GM18498 (cell line): ENCODE data around the gene ADGRF3.
"Not testable (repeated sequence)": the region's sequence is repeated elsewhere in the genome, so short reads cannot be mapped to it uniquely, and the experiment has no call there.

Experiments used
- ATAC-seq: cut with Tn5 transposase; IDR thresholded peaks from one replicate; pipeline ENCODE4 v1.9.1; 2021; ENCODE audit warnings: mild to moderate bottlenecking, moderate library complexity; ENCODE audit not compliant: unreplicated experiment

The ADGRF3 gene, protein sequence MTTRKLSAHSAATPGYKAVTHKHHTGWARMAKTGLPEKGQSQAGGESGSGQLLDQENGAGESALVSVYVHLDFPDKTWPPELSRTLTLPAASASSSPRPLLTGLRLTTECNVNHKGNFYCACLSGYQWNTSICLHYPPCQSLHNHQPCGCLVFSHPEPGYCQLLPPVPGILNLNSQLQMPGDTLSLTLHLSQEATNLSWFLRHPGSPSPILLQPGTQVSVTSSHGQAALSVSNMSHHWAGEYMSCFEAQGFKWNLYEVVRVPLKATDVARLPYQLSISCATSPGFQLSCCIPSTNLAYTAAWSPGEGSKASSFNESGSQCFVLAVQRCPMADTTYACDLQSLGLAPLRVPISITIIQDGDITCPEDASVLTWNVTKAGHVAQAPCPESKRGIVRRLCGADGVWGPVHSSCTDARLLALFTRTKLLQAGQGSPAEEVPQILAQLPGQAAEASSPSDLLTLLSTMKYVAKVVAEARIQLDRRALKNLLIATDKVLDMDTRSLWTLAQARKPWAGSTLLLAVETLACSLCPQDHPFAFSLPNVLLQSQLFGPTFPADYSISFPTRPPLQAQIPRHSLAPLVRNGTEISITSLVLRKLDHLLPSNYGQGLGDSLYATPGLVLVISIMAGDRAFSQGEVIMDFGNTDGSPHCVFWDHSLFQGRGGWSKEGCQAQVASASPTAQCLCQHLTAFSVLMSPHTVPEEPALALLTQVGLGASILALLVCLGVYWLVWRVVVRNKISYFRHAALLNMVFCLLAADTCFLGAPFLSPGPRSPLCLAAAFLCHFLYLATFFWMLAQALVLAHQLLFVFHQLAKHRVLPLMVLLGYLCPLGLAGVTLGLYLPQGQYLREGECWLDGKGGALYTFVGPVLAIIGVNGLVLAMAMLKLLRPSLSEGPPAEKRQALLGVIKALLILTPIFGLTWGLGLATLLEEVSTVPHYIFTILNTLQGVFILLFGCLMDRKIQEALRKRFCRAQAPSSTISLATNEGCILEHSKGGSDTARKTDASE

DNA sequence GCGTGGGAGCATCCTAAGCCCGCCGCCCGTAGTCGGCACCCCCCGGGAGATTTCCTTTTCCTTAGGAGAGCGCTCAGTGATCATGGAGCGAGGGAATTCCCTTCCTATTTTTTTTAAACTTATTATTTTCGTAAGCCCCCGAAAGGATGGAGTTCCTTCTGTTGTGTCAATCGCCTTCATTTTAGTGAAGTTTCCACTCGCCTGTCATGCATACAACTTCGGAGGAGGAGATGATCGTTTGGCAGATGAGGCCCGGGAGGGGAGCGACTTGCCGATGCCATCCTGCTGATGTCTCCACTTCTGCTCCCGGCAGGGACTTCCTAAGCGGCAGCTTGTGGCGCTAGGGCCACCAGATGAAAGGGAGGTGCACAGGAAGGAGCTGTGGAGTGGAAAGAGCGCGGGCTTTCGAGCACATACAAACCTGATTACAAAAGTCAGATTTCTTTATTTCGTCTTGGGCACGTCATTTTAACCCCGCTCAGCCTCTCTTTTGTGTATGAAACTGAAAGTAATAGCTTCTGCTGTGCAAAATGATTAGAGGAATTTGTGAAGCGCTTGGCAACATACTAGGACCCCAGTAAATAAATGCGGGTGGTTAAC, at the start of gene ADGRF3:
ADGRF3 (minus strand) TSS at position 336 of the 600 bp plus-strand sequence. CDS start 555 bp downstream, outside the sequence.
- ATAC-seq: no peak

DNA sequence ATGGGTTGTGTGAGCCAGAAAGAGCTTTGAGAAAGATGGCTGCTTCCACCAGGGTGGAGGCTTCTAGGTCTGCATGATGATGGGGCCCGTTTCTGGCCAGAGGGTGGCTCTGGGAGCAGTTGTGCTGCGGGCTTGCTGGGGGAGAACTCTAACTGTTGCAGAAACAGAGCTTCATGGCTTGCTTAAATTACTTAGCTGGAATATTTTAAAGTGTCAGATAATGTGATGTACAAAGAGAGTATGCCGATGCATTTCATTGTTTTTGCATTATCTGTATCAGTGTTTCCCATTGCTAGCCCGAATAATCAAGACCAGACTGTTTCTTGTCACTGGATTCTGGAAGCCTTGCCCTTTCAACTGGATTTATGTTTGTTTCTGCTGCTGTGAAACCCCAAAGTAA, 48.8 kb upstream of the ADGRF3 start:
- ATAC-seq: no peak

DNA sequence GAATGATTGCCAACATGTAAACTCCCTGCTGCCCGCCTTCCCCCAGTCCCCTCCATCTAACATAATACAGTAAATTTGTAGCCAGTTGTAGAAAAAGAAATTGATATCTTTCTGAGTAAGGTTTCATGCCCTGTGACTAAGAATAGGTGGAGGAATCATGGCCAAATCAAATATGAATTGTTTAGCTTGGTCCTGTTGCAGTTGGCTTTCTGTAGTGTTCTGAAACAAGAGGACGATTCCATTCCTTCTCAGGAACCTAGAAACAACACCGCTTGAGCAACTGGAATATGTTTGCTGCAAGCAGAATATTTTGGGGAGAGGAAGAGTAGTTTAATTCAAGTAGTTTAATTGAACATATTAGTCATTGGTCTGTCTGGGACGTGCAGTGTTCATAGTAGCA, 48.1 kb upstream of the ADGRF3 start:
- no peak for ATAC-seq

GRCh38 chr2:26387189-26387588, 40.6 kb upstream of the ADGRF3 start:
- ATAC-seq: no peak

DNA sequence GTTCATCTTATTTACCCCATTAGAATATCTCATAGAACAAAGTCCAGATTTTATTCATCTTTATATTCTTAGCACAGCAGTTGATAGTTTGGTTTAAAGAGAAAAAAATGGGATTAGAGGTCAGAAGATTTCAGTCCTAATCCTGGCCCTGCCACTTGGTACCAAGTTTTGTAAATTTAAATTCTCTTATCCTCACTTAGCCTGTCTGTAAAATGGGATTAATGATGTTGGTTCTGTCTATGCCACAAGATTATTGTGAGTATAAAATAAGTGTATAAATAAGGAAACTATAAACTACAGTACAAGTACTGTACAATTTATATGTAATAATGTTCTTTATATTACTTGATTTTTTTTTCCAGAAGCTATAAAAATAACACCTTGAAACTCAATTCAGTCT, 38.0 kb upstream of the ADGRF3 start:
- ATAC-seq: no peak

- ATAC-seq: no peak
These were observed 37.6 kb upstream of the ADGRF3 start for GRCh38 chr2:26384183-26384582.

GRCh38 chr2:26382564-26382963, 36.0 kb upstream of the ADGRF3 start:
- no peak for ATAC-seq

GRCh38 chr2:26380281-26380680, 33.7 kb upstream of the ADGRF3 start:
- no peak for ATAC-seq

- no peak for ATAC-seq
These were observed 30.2 kb upstream of the ADGRF3 start for GRCh38 chr2:26376799-26377198.

DNA sequence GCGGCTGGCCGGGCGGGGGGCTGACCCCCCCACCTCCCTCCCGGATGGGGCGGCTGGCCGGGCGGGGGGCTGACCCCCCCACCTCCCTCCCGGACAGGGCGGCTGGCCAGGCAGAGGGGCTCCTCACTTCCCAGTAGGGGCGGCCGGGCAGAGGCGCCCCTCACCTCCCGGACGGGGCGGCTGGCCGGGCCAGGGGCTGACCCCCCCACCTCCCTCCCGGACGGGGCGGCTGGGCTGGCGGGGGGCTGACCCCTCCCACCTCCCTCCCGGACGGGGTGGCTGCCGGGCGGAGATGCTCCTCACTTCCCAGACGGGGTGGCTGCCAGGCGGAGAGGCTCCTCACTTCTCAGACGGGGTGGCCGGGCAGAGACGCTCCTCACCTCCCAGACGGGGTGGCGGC, 24.3 kb upstream of the ADGRF3 start:
- ATAC-seq: not testable (repeated sequence)

- not testable (repeated sequence) for ATAC-seq
These were observed 23.1 kb upstream of the ADGRF3 start for GRCh38 chr2:26369664-26370063.

DNA sequence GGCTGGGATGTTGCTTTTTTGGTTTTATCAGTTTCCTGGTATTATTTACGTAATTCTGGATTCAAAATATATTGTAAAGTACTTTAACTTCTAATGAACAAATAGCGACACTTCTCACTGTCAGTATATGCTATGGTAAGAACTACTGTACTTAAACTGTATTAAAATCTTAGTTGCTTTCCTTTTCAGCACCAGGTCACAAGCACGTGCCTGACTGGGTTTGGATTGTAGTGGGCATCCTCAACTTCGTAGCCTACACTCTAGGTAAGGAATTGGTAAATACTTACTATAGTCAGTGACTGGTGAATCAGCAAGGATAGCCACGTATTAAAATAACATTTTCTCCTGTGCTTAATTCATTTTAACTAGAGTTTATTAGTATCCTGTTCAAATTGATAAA, 20.4 kb upstream of the ADGRF3 start:
- ATAC-seq: no peak

GRCh38 chr2:26364669-26365068, 18.1 kb upstream of the ADGRF3 start:
- no peak for ATAC-seq

- no peak for ATAC-seq
These were observed 17.4 kb upstream of the ADGRF3 start for GRCh38 chr2:26363958-26364357.

GRCh38 chr2:26363323-26363722, 16.7 kb upstream of the ADGRF3 start:
- ATAC-seq: no peak

GRCh38 chr2:26359886-26360473, 13.4 kb upstream of the ADGRF3 start:
- no peak for ATAC-seq

- ATAC-seq: no peak
These were observed 10.2 kb upstream of the ADGRF3 start for GRCh38 chr2:26356771-26357170.

DNA sequence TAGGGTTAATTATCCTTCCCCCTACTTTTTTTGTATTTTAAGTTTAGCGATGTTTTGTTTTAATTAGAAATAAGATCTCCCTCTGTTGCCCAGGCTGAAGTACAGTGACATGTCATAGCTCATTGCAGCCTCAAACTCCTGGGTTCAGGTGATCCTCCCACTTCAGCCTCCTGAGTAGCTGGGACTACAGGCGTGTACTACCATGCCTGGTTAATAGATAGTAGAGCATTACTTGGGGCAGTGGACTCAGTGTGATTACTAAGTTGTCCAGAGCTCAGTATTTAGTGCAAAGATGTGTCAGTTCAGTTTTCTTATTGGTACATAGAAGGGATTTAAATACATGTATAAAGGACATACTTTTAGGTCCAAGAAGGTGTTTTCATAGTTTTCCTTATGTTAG, 9.5 kb upstream of the ADGRF3 start:
- no peak for ATAC-seq

DNA sequence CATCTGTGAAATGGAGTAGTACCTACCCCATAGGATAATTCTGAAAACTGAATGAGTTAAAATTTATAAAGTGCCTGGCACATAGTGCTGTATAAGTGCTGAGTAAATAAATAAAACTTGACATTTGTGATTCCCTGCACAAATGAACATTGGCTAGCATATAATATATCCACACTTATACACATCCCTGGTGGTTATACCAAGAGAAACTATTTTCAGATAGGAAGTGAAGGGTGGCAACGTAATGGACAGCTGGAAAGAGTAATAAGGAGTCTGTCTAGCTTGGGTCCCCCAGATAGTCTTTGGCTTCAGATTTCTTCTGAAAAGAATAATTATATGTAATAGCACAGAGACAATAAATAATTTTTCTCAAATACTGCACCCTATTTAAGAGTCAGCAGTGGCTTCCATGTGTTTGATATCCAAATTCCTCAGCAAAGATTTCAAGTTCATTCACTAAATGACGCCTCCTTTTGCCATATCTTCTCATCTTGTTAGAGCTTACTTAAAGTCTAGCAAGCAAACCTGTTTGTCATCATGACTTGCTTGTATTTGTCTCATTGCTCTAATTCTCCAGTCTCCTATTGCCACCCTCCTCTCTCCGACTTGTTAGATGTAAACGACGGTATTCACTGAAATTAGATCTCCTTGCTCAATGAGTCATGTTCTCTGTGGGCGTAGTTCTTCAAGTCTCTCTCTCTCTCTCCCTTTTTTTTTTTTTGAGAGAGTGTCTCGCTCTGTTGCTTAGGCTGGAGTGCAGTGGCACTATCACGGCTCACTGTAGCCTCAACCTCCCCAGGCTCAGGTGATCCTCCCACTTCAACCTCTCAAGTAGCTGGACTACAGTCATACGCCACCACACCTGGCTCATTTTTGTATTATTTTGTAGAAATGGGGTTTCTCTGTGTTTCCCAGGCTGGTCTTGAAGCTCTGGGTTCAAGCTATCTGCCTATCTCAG, 8.7 kb upstream of the ADGRF3 start:
- no peak for ATAC-seq

DNA sequence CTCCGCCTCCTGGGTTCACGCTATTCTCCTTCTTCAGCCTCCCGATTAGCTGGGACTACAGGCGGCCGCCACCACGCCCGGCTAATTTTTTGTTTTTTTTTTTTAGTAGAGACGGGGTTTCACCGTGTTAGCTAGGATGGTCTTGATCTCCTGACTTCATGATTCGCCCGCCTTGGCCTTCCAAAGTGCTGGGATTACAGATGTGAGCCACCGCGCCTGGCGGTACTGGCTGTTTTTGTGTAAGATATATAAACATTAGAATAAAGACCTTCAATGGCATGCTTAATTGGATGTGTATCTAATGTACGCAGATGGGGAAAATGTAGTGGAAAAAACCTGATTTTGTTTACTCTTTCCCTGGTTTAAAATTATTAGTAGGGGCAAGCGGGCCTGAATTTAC, 7.9 kb upstream of the ADGRF3 start:
- not testable (repeated sequence) for ATAC-seq
